ENCODE results near the gene ANKRD28.

GRCh38 chr3:15722877-15723623 is 74.7 kb downstream of the ANKRD28 start:
- TF ChIP-seq CTCF (conservative IDR thresholded peaks at IDR 0.05; ENCODE audit: low read length) (no peak), EZH2phosphoT487 (IDR thresholded peaks at IDR 0.05; ENCODE audit: borderline replicate concordance, low read depth, low read length) (no peak)
